NCI-H128 (cell line): ENCODE results near the gene ASPM.
"Not testable (repeated sequence)": the region's sequence is repeated elsewhere in the genome, so short reads cannot be mapped to it uniquely, and the experiment has no call there.

Experiments
- DNase-seq: peaks from one replicate; lab custom pipeline; 2025; ENCODE audit not compliant: unreplicated experiment; lab: John Stamatoyannopoulos, UW

The ASPM gene

GRCh38 chr1:197092491-197093023 is 53.9 kb downstream of the ASPM start:
- DNase-seq = no peak

GRCh38 chr1:197083474-197083873 is 63.0 kb downstream of the ASPM start:
- no peak for DNase-seq

- DNase-seq = no peak
Measured at GRCh38 chr1:197081117-197081753, 65.2 kb downstream of the ASPM start.

- no peak for DNase-seq
Measured at GRCh38 chr1:197080323-197080722, 66.1 kb downstream of the ASPM start.

- DNase-seq = no peak
Measured at GRCh38 chr1:197076585-197076984, 69.9 kb downstream of the ASPM start.

GRCh38 chr1:197073978-197074377 is 72.5 kb downstream of the ASPM start:
- DNase-seq = no peak

GRCh38 chr1:197067457-197067818 is 79.0 kb downstream of the ASPM start:
- DNase-seq = no peak

- DNase-seq = no peak
Measured at GRCh38 chr1:197066719-197067456, 79.6 kb downstream of the ASPM start, which contains the start of gene F13B. F13B (minus strand) TSS chr1:197067260; CDS start chr1:197067223, 37 bp downstream.

- DNase-seq = no peak
Measured at GRCh38 chr1:197066277-197066676, 80.2 kb downstream of the ASPM start.

GRCh38 chr1:197065559-197065958 is 80.9 kb downstream of the ASPM start:
- DNase-seq = no peak

GRCh38 chr1:197063212-197063611 is 83.3 kb downstream of the ASPM start:
- DNase-seq = no peak

GRCh38 chr1:197062692-197063091 is 83.8 kb downstream of the ASPM start:
- no peak for DNase-seq

- DNase-seq = no peak
Measured at GRCh38 chr1:197049100-197049499, 97.4 kb downstream of the ASPM start.

GRCh38 chr1:197042676-197043341 is 103.7 kb downstream of the ASPM start:
- peak; percentile 14 for DNase-seq

- no peak for DNase-seq
Measured at GRCh38 chr1:197041486-197042353, 104.7 kb downstream of the ASPM start.

- DNase-seq = no peak
Measured at GRCh38 chr1:197036861-197037260, 109.6 kb downstream of the ASPM start.

GRCh38 chr1:197034631-197035339 is 111.7 kb downstream of the ASPM start:
- DNase-seq = not testable (repeated sequence)
